ENCODE results near the gene SLC25A18.

DNA sequence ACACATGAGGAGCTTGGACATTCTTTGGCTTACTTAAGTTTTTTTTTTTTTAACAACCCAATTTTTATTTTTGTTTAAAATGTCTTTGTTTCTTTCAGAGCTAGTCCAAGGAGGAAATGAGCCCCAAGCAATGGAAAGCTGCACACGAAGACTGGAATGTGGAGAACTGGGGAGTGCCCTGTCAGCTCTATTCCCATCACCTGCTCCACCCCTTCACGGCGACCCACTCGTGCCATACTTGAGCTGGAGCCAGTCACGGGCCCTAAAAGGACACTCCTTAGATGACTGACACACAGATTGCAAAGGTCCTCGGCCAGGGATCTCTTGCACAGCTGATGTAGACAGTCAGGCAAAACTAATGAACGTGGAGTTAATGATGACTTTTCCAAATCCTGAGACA lies 10.6 kb upstream of the SLC25A18 start:
- TF ChIP-seq, protein P1, sequence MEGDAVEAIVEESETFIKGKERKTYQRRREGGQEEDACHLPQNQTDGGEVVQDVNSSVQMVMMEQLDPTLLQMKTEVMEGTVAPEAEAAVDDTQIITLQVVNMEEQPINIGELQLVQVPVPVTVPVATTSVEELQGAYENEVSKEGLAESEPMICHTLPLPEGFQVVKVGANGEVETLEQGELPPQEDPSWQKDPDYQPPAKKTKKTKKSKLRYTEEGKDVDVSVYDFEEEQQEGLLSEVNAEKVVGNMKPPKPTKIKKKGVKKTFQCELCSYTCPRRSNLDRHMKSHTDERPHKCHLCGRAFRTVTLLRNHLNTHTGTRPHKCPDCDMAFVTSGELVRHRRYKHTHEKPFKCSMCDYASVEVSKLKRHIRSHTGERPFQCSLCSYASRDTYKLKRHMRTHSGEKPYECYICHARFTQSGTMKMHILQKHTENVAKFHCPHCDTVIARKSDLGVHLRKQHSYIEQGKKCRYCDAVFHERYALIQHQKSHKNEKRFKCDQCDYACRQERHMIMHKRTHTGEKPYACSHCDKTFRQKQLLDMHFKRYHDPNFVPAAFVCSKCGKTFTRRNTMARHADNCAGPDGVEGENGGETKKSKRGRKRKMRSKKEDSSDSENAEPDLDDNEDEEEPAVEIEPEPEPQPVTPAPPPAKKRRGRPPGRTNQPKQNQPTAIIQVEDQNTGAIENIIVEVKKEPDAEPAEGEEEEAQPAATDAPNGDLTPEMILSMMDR (IDR thresholded peaks at IDR 0.05), result no peak
- TF ChIP-seq POLR2A (IDR thresholded peaks at IDR 0.05) (no peak), POLR2AphosphoS5 (IDR thresholded peaks at IDR 0.05) (no peak)
